Muscle layer of duodenum (tissue), 2 donors: ENCODE measurements around the gene TAF11L12.
"Not testable (repeated sequence)": the region's sequence is repeated elsewhere in the genome, so short reads cannot be mapped to it uniquely, and the experiment has no call there.

Experiments used
- H3K27ac ChIP-seq: one replicate; pipeline ENCODE4 v1.7.0; 2013; ENCODE audit warnings: mild to moderate bottlenecking, low read length
- H3K27me3 ChIP-seq: one replicate; pipeline ENCODE4 v1.7.0; 2013; ENCODE audit warnings: low read depth, mild to moderate bottlenecking, control low read depth, low read length
- H3K36me3 ChIP-seq, 2 donors: one replicate each; pipeline ENCODE4 v1.7.0; 2013; ENCODE audit warnings: low read length in 2 of 2, control low read depth in 1 of 2, mild to moderate bottlenecking in 1 of 2; ENCODE audit not compliant: insufficient read depth in 2 of 2, control insufficient read depth in 1 of 2
- H3K4me1 ChIP-seq, 2 donors: one replicate each; pipeline ENCODE4 v1.7.0; 2013; ENCODE audit warnings: low read length in 2 of 2, mild to moderate bottlenecking in 2 of 2, control low read depth in 1 of 2, moderate library complexity in 1 of 2; ENCODE audit not compliant: insufficient read depth in 2 of 2, control insufficient read depth in 1 of 2
- H3K4me3 ChIP-seq, 2 donors: one replicate each; pipeline ENCODE4 v1.7.0; 2013; ENCODE audit warnings: low read length in 2 of 2, low read depth in 1 of 2, mild to moderate bottlenecking in 1 of 2
- H3K9me3 ChIP-seq, 2 donors: one replicate each; pipeline ENCODE4 v1.7.0; 2013; ENCODE audit warnings: low read length in 2 of 2, control low read depth in 1 of 2, mild to moderate bottlenecking in 1 of 2; ENCODE audit not compliant: control insufficient read depth in 1 of 2
- donor health status: healthy.

The TAF11L12 gene

DNA sequence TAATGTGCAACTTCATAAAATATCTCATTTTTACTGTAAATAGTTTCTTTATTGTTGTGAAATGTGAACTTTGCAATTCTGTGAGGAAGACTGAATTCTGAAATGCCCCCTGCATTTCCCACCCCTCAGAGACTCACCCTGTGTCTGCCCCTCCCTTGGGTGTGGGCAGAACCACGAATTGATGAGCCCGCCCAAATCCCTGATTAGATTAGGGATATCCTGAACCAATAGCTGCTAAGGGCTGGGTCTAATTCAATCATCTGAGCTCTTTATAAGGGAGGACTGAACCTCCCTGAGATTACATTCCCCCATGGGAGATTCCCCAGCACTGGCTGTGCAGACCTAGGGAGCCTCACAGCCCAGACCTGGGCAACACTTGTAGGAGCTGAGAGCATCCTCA, at the start of gene TAF11L12:
Gene TAF11L12 (plus strand): TSS at position 301 of the 400 bp plus-strand sequence.
- H3K36me3 ChIP-seq, H3K27ac ChIP-seq, H3K9me3 ChIP-seq, H3K4me3 ChIP-seq, H3K4me1 ChIP-seq, H3K27me3 ChIP-seq: not testable (repeated sequence)

DNA sequence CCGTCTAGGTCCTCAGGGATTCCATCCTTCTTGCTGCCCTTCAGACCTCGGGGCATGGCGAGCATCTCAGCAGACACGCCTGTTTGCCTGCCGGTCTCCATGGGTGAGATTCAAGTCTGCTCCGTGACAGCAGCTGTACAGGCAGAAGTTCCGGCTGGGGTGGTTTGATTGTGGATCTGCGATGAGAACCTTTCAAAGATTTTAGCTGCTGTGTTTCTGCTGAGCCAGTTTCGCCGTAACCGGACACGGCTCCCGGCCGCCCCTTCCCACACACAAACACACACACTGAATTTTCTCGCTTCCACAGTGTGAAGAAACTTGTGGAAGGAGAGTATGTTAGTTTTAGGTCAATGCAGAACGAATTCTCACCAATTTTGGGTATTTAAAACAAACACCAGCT, 24.5 kb upstream of the TAF11L12 start, which contains the start of gene TAF11L7:
Gene TAF11L7 (minus strand): TSS at position 101 of the 400 bp plus-strand sequence.
- H3K27me3 ChIP-seq, H3K36me3 ChIP-seq, H3K4me3 ChIP-seq, H3K4me1 ChIP-seq, H3K9me3 ChIP-seq, H3K27ac ChIP-seq: not testable (repeated sequence)

DNA sequence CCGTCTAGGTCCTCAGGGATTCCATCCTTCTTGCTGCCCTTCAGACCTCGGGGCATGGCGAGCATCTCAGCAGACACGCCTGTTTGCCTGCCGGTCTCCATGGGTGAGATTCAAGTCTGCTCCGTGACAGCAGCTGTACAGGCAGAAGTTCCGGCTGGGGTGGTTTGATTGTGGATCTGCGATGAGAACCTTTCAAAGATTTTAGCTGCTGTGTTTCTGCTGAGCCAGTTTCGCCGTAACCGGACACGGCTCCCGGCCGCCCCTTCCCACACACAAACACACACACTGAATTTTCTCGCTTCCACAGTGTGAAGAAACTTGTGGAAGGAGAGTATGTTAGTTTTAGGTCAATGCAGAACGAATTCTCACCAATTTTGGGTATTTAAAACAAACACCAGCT, 19.3 kb upstream of the TAF11L12 start, which contains the start of gene TAF11L8:
Gene TAF11L8 (minus strand): TSS at position 101 of the 400 bp plus-strand sequence.
- H3K4me1 ChIP-seq, H3K4me3 ChIP-seq, H3K27ac ChIP-seq, H3K27me3 ChIP-seq, H3K9me3 ChIP-seq, H3K36me3 ChIP-seq: not testable (repeated sequence)

DNA sequence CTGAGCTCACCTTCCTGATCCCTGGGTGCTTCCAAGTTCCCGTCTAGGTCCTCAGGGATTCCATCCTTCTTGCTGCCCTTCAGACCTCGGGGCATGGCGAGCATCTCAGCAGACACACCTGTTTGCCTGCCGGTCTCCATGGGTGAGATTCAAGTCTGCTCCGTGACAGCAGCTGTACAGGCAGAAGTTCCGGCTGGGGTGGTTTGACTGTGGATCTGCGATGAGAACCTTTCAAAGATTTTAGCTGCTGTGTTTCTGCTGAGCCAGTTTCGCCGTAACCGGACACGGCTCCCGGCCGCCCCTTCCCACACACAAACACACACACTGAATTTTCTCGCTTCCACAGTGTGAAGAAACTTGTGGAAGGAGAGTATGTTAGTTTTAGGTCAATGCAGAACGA, 15.9 kb upstream of the TAF11L12 start, which contains the start of gene TAF11L9:
Gene TAF11L9 (minus strand): TSS at position 140 of the 400 bp plus-strand sequence.
- not testable (repeated sequence) for H3K36me3 ChIP-seq, H3K27ac ChIP-seq, H3K9me3 ChIP-seq, H3K27me3 ChIP-seq, H3K4me3 ChIP-seq, H3K4me1 ChIP-seq

DNA sequence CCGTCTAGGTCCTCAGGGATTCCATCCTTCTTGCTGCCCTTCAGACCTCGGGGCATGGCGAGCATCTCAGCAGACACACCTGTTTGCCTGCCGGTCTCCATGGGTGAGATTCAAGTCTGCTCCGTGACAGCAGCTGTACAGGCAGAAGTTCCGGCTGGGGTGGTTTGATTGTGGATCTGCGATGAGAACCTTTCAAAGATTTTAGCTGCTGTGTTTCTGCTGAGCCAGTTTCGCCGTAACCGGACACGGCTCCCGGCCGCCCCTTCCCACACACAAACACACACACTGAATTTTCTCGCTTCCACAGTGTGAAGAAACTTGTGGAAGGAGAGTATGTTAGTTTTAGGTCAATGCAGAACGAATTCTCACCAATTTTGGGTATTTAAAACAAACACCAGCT, 12.5 kb upstream of the TAF11L12 start, which contains the start of gene TAF11L10:
Gene TAF11L10 (minus strand): TSS at position 101 of the 400 bp plus-strand sequence.
- not testable (repeated sequence) for H3K27ac ChIP-seq, H3K4me3 ChIP-seq, H3K4me1 ChIP-seq, H3K27me3 ChIP-seq, H3K9me3 ChIP-seq, H3K36me3 ChIP-seq

DNA sequence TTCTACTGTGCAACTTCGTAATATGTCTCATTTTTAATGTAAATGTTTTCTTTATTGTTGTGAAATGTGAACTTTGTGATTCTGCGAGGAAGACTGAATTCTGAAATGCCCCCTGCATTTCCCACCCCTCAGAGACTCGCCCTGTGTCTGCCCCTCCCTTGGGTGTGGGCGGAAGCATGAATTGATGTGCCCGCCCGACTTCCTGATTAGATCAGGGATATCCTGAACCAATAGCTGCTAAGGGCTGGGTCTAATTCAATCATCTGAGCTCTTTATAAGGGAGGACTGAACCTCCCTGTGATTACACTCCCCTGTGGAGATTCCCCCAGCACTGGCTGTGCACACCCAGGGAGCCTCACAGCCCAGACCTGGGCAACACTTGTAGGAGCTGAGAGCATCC, 6.3 kb upstream of the TAF11L12 start, which contains the start of gene TAF11L11:
Gene TAF11L11 (plus strand): TSS at position 304 of the 400 bp plus-strand sequence.
- H3K9me3 ChIP-seq, H3K4me3 ChIP-seq, H3K27me3 ChIP-seq, H3K27ac ChIP-seq, H3K4me1 ChIP-seq, H3K36me3 ChIP-seq: not testable (repeated sequence)

DNA sequence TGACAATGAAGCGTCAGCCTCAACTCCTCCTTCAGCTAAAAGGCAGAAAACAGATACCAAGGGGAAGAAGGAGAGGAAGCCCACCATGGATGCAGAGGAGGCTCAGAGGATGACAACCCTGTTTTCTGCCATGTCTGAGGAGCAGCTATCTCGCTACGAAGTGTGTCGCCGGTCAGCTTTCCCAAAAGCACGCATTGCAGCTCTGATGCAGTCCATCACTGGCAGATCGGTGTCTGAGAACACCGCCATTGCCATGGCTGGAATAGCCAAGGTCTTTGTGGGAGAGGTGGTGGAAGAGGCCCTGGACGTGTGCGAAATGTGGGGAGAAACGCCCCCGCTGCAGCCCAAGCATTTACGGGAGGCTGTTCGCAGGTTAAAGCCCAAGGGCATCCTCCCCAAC, 5.2 kb upstream of the TAF11L12 start:
- Histone ChIP-seq H3K4me1 (no peaks in the 10 kb centered on the region), H3K4me3 (no peak overlapping the region), H3K27me3 (no peaks in the 10 kb centered on the region), H3K9me3 (peaks cover 0 to 4% of the 10 kb centered on the region in 2 donors), H3K27ac (no peak overlapping the region), H3K36me3 (no peaks in the 10 kb centered on the region)

DNA sequence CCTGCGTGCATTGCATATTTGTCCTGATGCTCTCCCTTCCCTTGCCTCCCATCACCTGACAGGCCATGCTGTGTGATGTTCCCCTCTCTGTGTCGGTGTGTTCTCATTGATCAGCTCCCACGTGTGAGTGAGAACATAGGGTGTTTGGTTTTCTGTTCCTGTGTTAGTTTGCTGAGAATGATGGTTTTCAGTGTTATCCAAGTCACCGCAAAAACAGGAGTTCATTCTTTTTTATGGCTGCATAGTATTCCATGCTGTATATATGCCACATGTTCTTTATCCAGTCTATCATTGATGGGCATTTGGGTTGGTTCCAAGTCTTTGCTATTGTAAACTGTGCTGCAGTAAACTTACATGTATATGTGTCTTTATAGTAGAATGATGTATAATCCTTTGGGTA, 2.7 kb upstream of the TAF11L12 start:
- H3K36me3 ChIP-seq, H3K27ac ChIP-seq, H3K4me1 ChIP-seq, H3K9me3 ChIP-seq, H3K4me3 ChIP-seq, H3K27me3 ChIP-seq: not testable (repeated sequence)

DNA sequence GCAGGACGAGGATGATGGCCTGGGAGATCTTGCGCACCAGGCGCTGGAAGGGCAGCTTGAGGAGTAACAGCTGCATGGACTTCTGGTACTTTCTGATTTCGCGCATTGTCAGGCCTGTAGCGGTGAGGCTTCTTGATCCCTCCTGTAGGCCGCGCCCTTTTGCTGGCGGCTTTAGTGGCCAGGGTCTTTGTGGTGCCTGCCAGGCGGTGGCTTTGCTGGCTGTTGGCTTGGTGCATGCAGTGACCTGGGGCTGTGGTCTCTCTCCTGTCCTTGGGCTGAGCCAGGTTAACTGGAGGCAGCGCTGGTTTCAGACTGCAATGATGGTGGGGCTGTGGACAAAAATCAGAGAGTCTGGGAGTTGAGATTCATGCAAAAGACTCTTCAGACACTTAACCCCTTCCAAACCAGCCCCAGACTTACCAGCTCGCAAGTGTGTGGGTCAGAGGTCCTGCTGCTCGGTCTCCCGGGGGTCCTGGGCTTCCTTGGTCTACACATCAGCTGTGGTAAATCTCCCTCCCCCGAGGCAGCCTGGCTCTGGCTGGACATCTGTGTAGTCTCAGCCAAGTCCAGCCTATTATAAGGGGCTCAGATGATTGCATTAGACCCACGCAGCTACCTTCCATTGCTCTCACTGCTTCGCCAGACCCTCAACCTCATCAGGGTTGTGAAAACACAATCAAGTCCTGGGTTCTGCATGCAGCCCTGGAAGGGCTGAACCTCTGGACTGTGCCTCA, 4.8 kb downstream of the TAF11L12 start:
- Histone ChIP-seq H3K27me3 (no peaks in the 10 kb centered on the region), H3K9me3 (no peaks in the 10 kb centered on the region), H3K27ac (no peak overlapping the region), H3K4me3 (no peak overlapping the region), H3K36me3 (no peaks in the 10 kb centered on the region), H3K4me1 (no peaks in the 10 kb centered on the region)

DNA sequence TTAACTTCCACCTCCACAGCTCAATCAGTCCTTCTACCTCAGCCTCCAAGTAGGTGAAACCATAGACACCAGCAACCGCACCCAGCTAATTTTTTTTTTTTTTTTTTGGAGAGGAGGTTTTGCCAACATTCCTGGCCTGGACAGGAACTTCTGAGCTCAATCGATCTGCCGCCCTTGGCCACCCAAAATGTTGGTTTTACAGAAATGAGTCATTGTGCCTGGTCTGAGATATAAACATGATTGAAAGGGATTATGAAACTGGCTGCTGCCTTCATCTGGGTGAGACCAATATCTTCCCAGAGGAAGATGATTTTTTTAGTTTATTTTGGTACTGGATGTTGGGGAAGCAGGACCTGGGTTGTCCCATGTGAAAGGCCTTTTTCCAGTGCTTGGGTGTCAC, 9.2 kb downstream of the TAF11L12 start:
- Histone ChIP-seq H3K27me3 (no peaks in the 10 kb centered on the region), H3K9me3 (no peaks in the 10 kb centered on the region), H3K4me1 (no peaks in the 10 kb centered on the region), H3K4me3 (no peak overlapping the region), H3K36me3 (no peaks in the 10 kb centered on the region), H3K27ac (no peak overlapping the region)

DNA sequence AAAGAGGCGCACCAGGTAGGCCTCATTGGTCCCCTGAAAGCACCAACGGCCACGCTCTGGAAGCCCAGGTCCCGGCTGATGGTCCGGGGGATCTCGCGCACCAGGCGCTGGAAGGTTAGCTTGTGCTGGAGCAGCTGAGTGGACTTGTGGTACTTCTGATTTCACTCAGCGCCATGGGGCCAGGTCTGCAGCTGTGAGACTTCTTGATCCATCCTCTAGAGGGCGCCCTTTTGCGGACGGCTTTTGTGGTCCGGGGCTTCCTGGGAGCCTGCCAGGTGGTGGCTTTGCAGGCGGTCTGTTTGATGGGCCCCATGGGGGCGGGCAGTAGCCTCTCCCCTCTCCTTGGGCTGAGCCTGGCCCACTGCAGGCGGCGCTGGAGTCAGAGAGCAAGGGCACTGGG, 10.4 kb downstream of the TAF11L12 start:
- Histone ChIP-seq H3K4me1 (no peaks in the 10 kb centered on the region), H3K4me3 (no peak overlapping the region), H3K27me3 (no peaks in the 10 kb centered on the region), H3K9me3 (no peaks in the 10 kb centered on the region), H3K27ac (no peak overlapping the region), H3K36me3 (no peaks in the 10 kb centered on the region)

DNA sequence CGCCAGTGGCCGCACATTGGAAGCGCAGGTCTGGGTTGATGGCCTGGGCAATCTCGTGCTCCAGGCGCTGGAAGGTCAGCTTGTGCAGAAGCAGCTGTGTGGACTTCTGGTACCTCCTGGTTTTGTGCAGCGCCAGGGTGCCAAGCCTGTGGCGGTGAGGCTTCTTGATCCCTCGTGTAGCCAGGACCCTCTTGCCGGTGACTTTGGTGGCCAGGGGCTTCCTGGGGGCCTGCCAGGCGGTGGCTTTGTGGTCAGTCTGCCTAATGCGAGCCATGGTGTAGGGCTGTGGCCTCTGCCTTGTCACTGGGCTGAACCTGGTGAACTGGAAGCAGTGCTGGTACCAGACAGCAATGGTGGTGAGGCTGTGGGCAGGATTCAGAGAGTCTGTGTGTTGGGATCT, 15.5 kb downstream of the TAF11L12 start:
- Histone ChIP-seq H3K4me1 (no peaks in the 10 kb centered on the region), H3K27ac (no peak overlapping the region), H3K36me3 (no peaks in the 10 kb centered on the region), H3K27me3 (no peaks in the 10 kb centered on the region), H3K4me3 (no peak overlapping the region), H3K9me3 (no peaks in the 10 kb centered on the region)
